GM18867 (cell line): ENCODE data around the gene HUS1B.
"Not testable (repeated sequence)": the region's sequence is repeated elsewhere in the genome, so short reads cannot be mapped to it uniquely, and the experiment has no call there.

Experiments used
- ATAC-seq: cut with Tn5 transposase; IDR thresholded peaks from one replicate; pipeline ENCODE4 v1.9.1; 2021; ENCODE audit warnings: mild to moderate bottlenecking, moderate library complexity; ENCODE audit not compliant: unreplicated experiment

The HUS1B gene

GRCh38 chr6:679282-679681 is 22.4 kb upstream of the HUS1B start:
- no peak for ATAC-seq

DNA sequence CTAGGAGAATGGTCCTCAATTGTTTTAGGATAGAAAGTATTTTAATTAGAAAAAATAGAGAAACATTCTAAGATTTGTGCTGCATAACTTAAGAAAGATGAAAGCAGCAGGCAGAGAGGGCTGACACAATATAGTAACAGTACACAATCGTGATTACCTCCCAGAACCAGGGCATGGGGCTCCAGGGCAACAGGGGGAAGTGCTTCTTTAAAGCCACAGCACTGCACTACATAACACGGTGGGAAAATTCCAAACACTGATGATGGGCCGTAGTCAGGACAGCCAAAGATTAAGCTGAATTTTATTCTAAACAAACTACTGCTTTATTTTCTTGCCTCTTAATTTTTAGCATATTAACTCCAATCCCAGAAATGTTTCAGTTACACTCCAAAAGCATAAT is 21.6 kb upstream of the HUS1B start:
- ATAC-seq, result no peak

- ATAC-seq, result no peak
These were observed 21.0 kb upstream of the HUS1B start for GRCh38 chr6:677919-678318.

- ATAC-seq, result no peak
These were observed 18.1 kb upstream of the HUS1B start for GRCh38 chr6:674956-675355.

DNA sequence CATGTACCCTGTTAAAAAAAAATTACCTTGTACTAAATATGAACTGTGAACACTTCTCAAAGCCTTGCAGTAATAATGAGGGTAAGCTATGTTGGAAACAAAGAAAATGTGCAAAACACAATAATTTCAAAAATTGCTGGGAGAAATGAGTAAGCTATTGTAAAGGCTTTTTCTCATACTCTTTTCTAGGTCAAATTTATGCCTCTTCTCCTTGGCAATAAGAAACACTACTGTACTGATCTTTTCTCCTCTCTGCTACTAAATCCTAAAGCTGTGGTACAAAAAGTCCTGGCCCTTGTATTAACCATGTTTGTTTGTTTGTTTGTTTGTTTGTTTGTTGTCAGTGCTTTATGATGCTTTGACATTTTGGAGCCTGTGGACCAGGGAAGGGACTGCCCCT is 17.5 kb upstream of the HUS1B start:
- ATAC-seq, result no peak

DNA sequence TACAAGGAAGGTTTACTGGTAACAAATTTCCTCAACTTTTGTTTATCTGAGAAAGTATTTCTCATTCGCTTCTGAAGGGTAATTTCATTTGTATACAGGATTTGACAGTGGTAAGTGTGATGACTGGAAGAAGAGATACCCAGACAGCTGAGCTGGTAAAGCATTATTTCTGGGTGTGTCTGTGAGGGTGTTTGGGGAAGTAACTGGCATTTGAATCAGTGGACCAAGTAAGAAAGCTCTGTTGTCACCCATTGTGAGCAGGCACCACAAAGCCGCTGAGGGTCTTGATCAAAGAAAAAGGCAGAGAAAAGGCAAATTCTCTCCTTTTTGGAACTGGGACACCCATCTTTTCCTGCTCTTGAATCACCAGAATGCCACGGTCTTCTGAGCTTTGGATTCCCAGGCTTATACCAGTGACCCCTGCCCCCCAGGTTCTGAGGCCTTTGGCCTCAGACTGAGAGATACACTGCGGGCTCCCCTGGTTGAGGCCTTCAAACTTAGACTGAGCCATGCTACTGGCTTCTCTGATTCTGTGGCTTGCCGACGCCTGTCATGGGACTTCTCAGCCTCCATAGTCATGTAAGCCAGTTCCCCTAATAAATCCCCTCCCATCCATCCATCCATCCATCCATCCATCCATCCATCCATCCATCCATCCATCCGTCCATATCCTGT is 10.5 kb upstream of the HUS1B start:
- no peak for ATAC-seq

GRCh38 chr6:665403-666267 is 8.7 kb upstream of the HUS1B start:
- no peak for ATAC-seq

GRCh38 chr6:663788-664187 is 6.9 kb upstream of the HUS1B start:
- ATAC-seq, result not testable (repeated sequence)

- no peak for ATAC-seq
These were observed 3.0 kb upstream of the HUS1B start for GRCh38 chr6:659716-660581.

DNA sequence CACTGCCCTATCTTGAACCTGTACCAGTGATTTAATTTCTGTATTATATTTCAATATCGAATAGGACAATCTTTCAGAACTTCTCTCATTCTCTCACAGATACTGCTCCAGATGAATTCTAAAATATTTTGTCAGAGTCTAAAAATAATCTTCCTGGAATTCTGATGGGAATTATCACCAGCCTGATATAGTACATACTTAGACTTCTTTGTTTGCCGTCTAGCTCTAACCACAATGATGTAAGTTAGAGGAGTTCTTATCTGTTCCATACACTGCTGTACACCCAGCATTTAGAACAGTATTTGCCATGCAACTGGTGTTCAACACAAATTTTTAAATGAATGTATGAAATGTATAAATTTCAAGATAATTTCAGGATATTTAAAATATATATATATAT is 1.3 kb upstream of the HUS1B start:
- no peak for ATAC-seq

- no peak for ATAC-seq
These were observed 843 bp upstream of the HUS1B start for GRCh38 chr6:657743-658142.

DNA sequence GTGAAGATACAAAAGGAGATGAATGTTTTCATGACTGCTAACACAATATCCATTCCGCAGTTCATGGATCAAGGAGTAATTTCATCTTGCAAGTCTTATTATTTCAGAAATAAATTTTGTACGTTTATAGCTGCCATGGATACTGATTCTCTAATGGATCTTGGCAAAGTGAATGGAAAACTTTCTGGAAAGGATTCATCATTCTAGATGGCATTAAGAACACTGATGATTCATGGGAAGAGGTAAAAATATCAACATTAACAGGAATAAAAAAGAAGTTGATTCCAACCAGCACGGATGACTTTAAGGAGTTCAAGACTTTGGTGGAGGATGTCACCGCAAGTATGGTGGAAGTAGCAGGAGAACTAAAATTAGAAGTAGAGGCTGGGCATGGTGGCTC is 2.8 kb downstream of the HUS1B start:
- ATAC-seq, result no peak

DNA sequence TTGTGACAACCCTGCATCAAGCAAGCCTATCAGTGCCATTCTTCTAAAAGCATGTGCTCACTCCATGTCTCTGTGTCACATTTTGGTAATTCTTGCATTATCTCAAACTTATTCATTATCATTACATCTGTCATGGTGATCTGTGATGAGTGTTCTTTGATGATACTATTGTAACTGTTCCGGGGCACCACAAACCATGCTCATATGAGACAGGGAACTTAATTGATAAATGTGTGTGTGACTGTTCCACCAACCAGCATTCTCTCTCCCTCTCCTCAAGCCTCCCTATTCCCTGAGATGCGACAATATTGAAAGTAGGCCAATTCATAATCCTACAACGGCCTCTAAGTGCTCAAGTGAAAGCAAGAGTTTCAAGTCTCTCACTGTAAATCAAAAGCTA is 4.0 kb downstream of the HUS1B start:
- no peak for ATAC-seq

- ATAC-seq, result no peak
These were observed 6.8 kb downstream of the HUS1B start for GRCh38 chr6:650098-650497.

DNA sequence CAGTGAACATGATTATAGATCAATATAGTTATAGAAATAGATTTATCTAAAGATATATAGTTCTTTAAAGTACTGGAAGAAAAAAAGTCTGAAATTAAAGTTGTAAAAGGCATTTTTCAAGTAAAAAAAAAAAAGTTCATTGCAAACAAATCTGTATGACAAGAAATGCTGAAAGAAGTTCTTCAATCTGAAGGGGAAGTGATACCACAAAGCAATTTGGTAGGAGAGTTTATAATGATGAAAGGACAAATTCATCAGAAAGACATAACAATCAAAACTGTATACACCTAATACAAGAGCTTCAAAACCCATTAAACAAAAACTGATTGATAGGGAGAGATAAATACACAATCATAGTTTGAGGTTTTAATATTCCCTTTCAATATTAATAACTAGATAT is 14.1 kb downstream of the HUS1B start:
- ATAC-seq, result no peak

DNA sequence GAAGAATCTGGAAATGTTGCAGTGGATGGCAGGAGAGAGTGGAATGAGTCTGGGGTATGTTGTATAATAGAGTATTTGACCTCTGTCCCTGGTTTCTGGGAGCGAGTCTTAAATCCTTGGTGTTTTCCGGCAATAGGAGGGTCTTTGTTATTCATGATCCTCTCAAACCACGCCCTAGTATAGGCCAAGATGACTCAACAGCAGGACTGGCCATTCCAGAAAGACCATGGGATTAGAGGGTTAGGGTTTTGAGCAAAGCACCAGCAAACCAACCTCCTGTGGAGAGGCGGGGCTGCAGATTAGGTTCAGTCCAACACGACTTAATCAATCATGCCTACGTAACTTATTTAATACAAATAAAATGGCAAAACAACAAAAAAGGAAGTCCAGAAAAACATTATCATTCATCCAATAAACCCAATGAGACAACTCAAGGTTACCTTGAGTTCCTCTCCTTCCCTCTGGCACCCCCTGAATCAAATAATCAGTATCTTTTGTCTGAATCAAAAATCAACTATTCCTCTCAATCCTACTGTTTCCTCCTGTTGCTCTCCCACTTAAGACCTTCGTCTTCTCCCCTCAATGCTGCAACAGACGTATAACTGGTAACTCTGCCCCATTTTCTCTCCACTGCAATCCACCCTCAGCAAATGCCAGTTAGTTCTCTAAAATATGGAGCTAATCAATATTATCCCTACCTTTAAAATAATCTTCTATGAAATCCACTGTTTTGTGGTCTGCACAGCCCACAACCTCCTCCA is 15.5 kb downstream of the HUS1B start:
- ATAC-seq, result no peak

DNA sequence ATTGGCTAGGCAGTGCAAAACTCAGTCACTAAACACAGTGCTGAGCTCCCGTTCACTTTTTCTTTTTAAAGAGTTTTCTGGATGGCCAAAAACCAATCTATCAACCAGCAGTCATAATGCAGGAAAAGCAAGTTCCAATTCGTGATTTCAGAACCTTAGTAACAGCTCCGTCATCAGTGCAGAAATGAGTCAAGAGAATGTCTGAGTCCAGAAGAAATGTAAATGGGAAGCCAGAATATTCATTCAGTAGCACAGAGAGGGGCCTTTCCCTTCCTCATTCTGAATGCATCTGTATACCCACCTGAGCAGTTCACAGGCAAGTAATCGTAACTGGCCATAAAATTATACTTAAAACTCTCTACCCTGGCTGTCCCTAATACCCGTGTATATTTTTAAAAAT is 20.4 kb downstream of the HUS1B start:
- ATAC-seq, result peak; percentile 45

DNA sequence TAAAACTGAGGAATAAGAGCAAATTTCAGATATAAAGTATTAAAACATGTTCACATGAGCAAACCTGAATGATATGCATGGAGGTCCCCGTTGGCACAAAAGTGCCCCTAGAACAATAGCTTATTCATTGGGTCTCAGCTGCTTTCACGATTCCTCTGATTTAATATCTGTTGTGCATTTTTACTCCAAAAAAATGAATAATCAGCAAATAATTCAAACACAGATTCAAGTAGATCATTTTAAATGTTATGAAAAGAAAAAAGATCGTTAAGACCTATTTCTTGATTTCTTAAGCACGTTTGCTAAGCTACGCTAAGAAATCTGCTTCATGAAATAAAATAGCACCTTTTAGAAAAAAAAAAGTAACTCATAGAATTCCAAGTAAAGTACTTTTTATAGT is 21.7 kb downstream of the HUS1B start:
- no peak for ATAC-seq

- ATAC-seq, result no peak
These were observed 23.3 kb downstream of the HUS1B start for GRCh38 chr6:633611-634010.

DNA sequence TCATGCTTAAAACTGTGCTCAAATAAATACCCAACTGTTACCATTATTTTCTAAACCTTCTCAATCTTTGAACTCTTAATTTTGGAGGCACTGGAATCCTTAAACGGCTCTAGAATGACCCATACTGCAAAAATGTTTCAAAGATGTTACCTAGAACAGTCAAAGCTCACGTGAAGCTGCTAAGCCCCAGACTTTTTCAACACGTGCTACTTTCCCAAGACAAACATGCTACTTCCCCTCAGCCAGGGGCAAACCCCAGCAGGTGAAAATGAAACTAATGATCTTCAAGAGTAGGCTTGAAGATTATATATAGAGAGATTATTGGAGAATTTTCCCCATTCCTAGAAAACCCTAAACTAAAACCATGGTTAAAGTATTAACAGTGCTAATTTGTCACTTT is 28.1 kb downstream of the HUS1B start:
- no peak for ATAC-seq

DNA sequence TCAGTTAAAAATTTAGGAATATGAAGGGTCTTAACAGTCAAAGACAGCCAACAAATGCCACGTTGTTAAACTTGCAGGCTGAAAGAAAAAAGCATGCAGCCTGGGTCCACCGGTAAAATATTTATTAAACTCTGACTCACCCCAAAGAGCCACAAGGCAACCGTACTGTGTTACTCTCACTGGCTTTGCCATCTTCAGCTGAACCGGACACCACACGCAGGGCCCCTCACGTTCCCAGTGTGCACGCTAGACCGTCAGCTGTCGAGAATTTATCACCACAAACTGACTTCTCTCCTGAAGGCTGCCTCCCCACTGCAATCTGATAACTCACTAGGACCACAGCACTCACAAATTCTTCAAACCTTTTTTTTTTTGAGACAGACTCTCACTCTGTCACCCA is 30.7 kb downstream of the HUS1B start:
- ATAC-seq, result no peak
